Hepatic stellate cell (primary cell): ENCODE results near the gene MYO19.
"Not testable (repeated sequence)": the region's sequence is repeated elsewhere in the genome, so short reads cannot be mapped to it uniquely, and the experiment has no call there.

Experiments used
- DNase-seq: peaks from one replicate; pipeline ENCODE4 v3.0.0; 2011; ENCODE audit warnings: low spot score

The MYO19 gene

GRCh38 chr17:36529121-36529520 is 5.5 kb downstream of the MYO19 start:
- DNase-seq, result peak; percentile 36

GRCh38 chr17:36527621-36528250 is 6.9 kb downstream of the MYO19 start:
- DNase-seq, result no peak

- DNase-seq, result no peak
These were observed 8.8 kb downstream of the MYO19 start for GRCh38 chr17:36525888-36526287.

GRCh38 chr17:36525113-36525512 is 9.6 kb downstream of the MYO19 start:
- no peak for DNase-seq

- no peak for DNase-seq
These were observed 10.2 kb downstream of the MYO19 start for GRCh38 chr17:36524428-36524876.

GRCh38 chr17:36523113-36523512 is 11.6 kb downstream of the MYO19 start:
- DNase-seq, result no peak

GRCh38 chr17:36515837-36516236 is 18.8 kb downstream of the MYO19 start:
- no peak for DNase-seq

- DNase-seq, result no peak
These were observed 19.8 kb downstream of the MYO19 start for GRCh38 chr17:36514856-36515255.

- no peak for DNase-seq
These were observed 22.0 kb downstream of the MYO19 start for GRCh38 chr17:36512641-36513040.

- DNase-seq, result no peak
These were observed 23.5 kb downstream of the MYO19 start for GRCh38 chr17:36511216-36511615.

- DNase-seq, result no peak
These were observed 24.0 kb downstream of the MYO19 start for GRCh38 chr17:36510636-36511035.

- DNase-seq, result no peak
These were observed 25.2 kb downstream of the MYO19 start for GRCh38 chr17:36509272-36509985.

GRCh38 chr17:36508439-36508838 is 26.2 kb downstream of the MYO19 start:
- not testable (repeated sequence) for DNase-seq

GRCh38 chr17:36507266-36507665 is 27.4 kb downstream of the MYO19 start:
- no peak for DNase-seq

GRCh38 chr17:36506831-36507230 is 27.8 kb downstream of the MYO19 start:
- no peak for DNase-seq

GRCh38 chr17:36506249-36506826 is 28.3 kb downstream of the MYO19 start:
- no peak for DNase-seq

GRCh38 chr17:36505171-36505570 is 29.5 kb downstream of the MYO19 start:
- no peak for DNase-seq

GRCh38 chr17:36504156-36504545 is 30.5 kb downstream of the MYO19 start:
- no peak for DNase-seq

GRCh38 chr17:36503456-36504155 is 31.1 kb downstream of the MYO19 start:
- no peak for DNase-seq

GRCh38 chr17:36501963-36502362 is 32.7 kb downstream of the MYO19 start:
- DNase-seq, result no peak

GRCh38 chr17:36501351-36501750 is 33.3 kb downstream of the MYO19 start:
- DNase-seq, result no peak

GRCh38 chr17:36500745-36501225 is 33.9 kb downstream of the MYO19 start:
- no peak for DNase-seq
